GM21367 (cell line): ENCODE data around the gene GNA12.
"Not testable (repeated sequence)": the region's sequence is repeated elsewhere in the genome, so short reads cannot be mapped to it uniquely, and the experiment has no call there.

Experiments used
- ATAC-seq: cut with Tn5 transposase; IDR thresholded peaks from one replicate; pipeline ENCODE4 v1.9.1; 2021; ENCODE audit not compliant: unreplicated experiment

GNA12 gene

GRCh38 chr7:2864999-2865670 lies 21.0 kb upstream of the GNA12 start:
- ATAC-seq: no peak

DNA sequence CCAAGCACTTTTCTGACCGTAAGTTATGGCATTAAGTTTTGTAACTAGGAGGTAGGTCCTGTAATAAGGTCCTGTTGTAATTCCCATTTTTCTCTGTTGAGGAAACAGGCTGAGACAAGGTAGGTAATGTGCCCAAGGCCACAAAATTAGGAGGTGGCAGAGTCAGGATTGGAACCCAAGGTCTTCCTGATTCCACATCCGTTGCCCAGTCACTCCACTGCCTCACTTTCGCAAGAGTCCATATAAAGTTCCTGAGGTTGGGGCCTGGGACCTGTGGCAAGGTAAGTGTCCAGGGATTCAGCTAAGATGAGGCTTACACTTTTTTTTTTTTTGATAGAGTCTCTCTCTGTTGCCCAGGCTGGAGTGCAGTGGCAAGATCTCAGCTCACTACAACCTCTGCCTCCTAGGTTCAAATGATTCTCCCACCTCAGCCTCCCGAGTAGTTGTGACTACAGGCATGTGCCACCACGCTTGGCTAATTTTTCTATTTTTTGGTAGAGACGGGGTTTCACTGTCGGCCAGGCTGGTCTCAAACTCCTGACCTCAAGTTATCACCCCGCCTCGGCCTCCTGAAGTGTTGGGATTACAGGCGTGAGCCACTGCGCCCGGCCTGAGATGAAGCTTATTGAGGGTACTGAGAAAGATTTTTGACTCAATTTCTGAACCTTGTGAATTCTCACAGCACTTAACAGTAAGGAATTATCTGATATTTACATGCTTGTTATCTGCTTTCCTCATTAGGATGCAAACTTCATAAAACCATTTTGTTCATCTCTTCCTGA lies 20.3 kb upstream of the GNA12 start:
- ATAC-seq: no peak

DNA sequence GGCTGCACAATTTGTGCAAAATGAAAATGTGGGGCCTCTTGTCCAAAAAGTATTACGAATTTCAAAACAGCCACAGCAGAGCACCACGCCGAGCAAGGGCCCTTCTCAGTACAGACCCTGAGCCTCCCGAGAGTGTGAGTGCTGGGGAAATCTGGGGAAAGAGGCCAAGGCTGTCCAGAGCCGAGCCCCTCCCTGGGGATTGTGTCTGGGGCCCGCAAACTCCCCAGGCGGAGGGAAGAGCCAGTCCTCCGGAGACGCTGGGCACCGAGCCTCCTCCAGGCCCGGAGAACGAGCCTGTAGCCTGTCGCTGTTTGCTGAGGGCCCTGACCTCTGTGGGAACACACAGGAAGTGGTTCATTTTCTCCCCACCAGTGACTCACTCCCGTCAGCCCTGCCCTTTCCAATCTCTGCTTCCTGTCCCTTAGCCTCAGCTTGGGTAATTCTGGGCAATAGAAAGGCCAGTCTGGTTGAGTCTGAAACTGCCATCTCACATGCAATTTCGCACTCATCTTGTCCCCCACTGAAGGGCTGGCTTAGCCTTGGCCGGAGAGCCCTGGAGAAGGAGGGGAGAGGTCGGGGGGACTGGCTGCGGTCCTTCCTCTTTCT lies 19.5 kb upstream of the GNA12 start:
- peak; percentile 88 for ATAC-seq

- no peak for ATAC-seq
Observed at GRCh38 chr7:2862831-2863361, 18.8 kb upstream of the GNA12 start.

- no peak for ATAC-seq
Observed at GRCh38 chr7:2861509-2861908, 17.4 kb upstream of the GNA12 start.

GRCh38 chr7:2860627-2861133 lies 16.6 kb upstream of the GNA12 start:
- ATAC-seq: no peak

DNA sequence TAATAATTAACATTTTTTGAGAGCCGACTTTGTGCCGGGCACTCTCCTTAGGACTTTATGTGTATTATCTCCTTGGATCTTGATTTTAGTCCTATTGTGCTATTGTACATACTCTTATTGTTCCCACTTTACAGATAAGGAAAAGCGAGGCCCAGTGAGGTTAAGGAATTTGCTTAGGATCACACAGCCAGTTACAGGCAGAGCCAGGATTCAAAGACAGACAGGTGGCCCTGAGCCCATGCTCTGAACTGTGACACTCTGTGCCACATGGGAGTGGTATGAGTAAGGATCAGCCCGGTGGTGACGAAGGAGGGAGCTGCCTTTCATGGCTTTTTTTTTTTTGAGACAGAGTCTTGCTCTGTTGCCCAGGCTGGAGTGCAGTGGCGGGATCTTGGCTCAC lies 15.8 kb upstream of the GNA12 start:
- no peak for ATAC-seq

- ATAC-seq: no peak
Observed at GRCh38 chr7:2858621-2859020, 14.5 kb upstream of the GNA12 start.

- ATAC-seq: no peak
Observed at GRCh38 chr7:2856388-2857169, 12.5 kb upstream of the GNA12 start.

DNA sequence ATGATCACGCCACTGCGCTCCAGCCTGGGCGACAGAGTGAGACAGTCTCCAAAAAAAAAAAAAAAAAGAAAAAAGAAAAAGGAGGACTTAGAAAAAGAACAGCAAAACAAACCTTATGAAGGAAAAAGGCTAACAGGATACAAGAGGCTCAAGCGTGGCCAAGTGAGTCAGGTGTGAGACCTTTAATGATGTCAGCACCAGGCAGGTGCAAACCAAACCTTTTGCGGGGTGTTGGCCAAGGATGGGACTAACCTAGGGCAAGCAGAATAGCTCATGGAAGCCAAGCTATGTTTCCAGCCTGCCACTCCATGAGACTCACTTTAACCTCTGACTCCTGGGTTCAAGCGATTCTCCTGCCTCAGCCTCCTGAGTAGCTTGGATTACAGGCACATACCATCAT lies 11.3 kb upstream of the GNA12 start:
- no peak for ATAC-seq

GRCh38 chr7:2853552-2853951 lies 9.4 kb upstream of the GNA12 start:
- not testable (repeated sequence) for ATAC-seq

DNA sequence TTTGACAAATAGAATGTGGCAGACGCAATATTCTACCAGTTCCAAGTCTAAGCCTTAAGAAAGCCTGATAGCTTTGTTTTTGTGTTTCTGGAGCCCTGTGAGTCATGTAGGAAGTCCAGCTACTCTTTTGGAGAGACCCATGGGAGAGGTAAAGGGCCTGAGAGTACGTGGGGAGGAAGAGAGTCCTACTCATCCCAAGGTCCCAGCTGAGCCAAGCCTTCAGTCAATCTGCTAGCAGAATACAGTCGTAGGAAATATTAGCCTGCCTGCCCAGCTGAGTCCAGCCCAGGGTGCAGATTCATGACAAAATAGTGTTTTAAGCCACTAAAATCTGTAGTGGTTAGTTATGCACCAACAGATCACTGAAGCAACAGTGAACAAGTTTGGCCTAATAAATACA lies 9.0 kb upstream of the GNA12 start:
- no peak for ATAC-seq

GRCh38 chr7:2851497-2851896 lies 7.4 kb upstream of the GNA12 start:
- no peak for ATAC-seq

- ATAC-seq: no peak
Observed at GRCh38 chr7:2849941-2850766, 6.0 kb upstream of the GNA12 start.

DNA sequence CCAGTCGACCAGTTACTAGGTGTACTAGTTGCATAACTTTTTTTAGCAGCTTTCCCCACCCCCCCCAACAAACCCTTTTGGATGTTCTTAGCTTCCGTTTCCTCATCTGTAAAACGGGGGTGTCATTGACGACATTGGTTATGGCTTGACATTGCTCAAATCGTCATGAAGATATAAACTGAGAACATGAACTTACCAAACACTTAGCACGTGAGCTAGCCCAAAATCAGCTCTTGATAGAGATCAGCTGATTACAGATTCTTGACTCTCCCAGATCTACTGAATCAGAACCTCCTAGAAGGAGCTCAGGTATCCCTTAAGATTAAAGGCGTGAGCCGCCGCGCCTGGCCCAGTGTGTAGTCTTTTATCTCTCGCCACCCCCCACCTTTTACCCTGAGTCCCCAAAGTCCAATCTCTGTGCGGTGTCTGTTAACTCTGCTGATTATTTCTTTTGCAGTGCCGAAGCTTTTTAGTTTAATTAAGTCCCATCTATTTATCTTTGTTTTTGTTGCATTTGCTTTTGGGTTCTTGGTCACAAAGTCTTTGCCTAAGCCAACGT lies 1.0 kb upstream of the GNA12 start:
- ATAC-seq: no peak

DNA sequence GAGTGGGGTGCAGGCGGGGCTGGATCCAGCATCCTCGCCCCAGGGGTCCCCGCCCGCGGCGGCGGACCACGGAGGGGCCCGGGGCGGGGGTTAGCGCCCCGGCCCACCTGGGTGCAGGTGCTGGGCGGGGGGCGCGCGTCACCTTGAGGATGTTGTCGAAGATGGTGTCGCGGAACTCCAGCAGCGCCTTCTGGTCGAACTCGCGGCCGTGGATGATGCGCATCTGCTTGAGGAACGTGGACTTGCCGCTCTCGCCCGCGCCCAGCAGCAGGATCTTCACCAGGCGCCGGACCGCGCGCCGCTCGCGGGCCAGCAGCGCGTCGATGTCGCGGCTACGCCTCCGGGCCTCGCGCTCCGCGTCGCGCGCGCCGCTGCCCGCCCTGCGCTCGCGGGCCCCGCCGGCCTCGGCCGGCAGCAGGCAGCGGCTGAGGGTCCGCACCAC lies 376 bp downstream of the GNA12 start:
- peak; percentile 17 for ATAC-seq

DNA sequence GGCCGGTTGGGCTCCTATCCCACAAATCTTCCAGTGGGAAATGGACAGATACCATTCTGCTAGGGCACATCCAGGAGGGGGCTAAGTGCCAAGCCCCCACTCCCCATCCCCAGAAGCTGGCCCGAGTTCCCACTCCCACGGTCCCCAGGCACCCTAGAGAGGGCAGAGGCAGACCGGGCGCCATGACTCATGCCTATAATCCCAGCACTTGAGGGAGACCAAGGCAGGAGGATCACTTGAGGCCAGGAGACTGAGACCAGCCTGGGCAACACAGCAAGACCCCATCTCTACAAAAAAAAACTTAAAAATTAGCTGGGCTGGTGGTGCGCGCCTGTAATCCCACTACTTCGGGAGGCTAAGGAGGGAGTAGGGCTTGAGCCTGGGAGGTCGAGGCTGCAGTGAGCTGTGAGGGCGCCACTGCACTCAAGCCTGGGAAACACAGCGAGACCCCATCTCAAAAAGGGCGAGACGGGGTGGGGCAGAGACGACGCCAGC lies 870 bp downstream of the GNA12 start:
- no peak for ATAC-seq

- ATAC-seq: no peak
Observed at GRCh38 chr7:2841907-2842306, 2.2 kb downstream of the GNA12 start.

GRCh38 chr7:2840458-2840857 lies 3.6 kb downstream of the GNA12 start:
- no peak for ATAC-seq
